HepG2 (cell line): ENCODE measurements around the gene EPHA2. TPM values are rescaled to one million over a fixed set of nuclear protein-coding genes. Genes with fewer than 3 reads are reported as not detected.

ENCODE experiments used
- AKAP8 ChIP-seq: sonication (generic); formaldehyde crosslinking; IDR thresholded peaks from 2 replicates; pipeline ENCODE4 v1.5.1; 2020; ENCODE audit warnings: mild to moderate bottlenecking, missing genetic modification reagents
- CC2D1A ChIP-seq: sonication (generic); formaldehyde crosslinking; IDR thresholded peaks from 2 replicates; pipeline ENCODE4 v1.8.1; 2023; ENCODE audit warnings: mild to moderate bottlenecking, missing genetic modification reagents
- CREB3 ChIP-seq: sonication (generic); formaldehyde crosslinking; IDR thresholded peaks from 2 replicates; pipeline ENCODE4 v1.5.0; 2020; ENCODE audit warnings: missing genetic modification reagents
- CREM ChIP-seq, 2 experiments: sonication (generic) in 1 of 2; formaldehyde crosslinking in 1 of 2; IDR thresholded peaks; 2 replicates each; pipeline versions ENCODE4 v1.4.0 to v1.6.1; 2016 to 2020; ENCODE audit warnings: antibody characterized with exemption in 1 of 2, mild to moderate bottlenecking in 1 of 2, missing genetic modification reagents in 1 of 2
- DMTF1 ChIP-seq: sonication (generic); formaldehyde crosslinking; IDR thresholded peaks from 2 replicates; pipeline ENCODE4 v1.4.0; 2020; ENCODE audit warnings: mild to moderate bottlenecking, missing genetic modification reagents
- MLX ChIP-seq: IDR thresholded peaks from 2 replicates; pipeline ENCODE4 v1.6.1; 2016
- MYC ChIP-seq: sonication (generic); formaldehyde crosslinking; IDR thresholded peaks from 2 replicates; pipeline ENCODE4 v1.9.0; 2021; ENCODE audit warnings: missing genetic modification reagents, borderline replicate concordance
- MZF1 ChIP-seq: sonication (generic); formaldehyde crosslinking; IDR thresholded peaks from 2 replicates; pipeline ENCODE4 v1.8.1; 2023; ENCODE audit warnings: mild to moderate bottlenecking, missing genetic modification reagents, borderline replicate concordance
- NFATC3 ChIP-seq: sonication (generic); formaldehyde crosslinking; IDR thresholded peaks from 2 replicates; pipeline ENCODE4 v1.5.1; 2020; ENCODE audit warnings: mild to moderate bottlenecking, missing genetic modification reagents
- NFYB ChIP-seq: sonication (generic); formaldehyde crosslinking; IDR thresholded peaks from 2 replicates; pipeline ENCODE4 v1.4.0; 2020; ENCODE audit warnings: missing genetic modification reagents
- NR2F2 ChIP-seq: IDR thresholded peaks from 2 replicates; pipeline ENCODE4 v1.6.1; 2012; ENCODE audit warnings: low read depth, inconsistent platforms, borderline replicate concordance
- REXO4 ChIP-seq: sonication (generic); formaldehyde crosslinking; IDR thresholded peaks from 2 replicates; pipeline ENCODE4 v1.8.0; 2022; ENCODE audit warnings: missing genetic modification reagents, mild to moderate bottlenecking, borderline replicate concordance
- ZNF33A ChIP-seq: sonication (generic); formaldehyde crosslinking; IDR thresholded peaks from 2 replicates; pipeline ENCODE4 v1.5.1; 2020; ENCODE audit warnings: missing genetic modification reagents, mild to moderate bottlenecking, moderate library complexity, borderline replicate concordance
- ZNF362 ChIP-seq: sonication (generic); formaldehyde crosslinking; IDR thresholded peaks from 2 replicates; pipeline ENCODE4 v1.4.0; 2020; ENCODE audit warnings: missing genetic modification reagents, mild to moderate bottlenecking, borderline replicate concordance
- ZNF562 ChIP-seq: sonication (generic); formaldehyde crosslinking; IDR thresholded peaks from 2 replicates; pipeline ENCODE4 v1.8.0; 2022; ENCODE audit warnings: missing genetic modification reagents, borderline replicate concordance
- ZNF570 ChIP-seq: sonication (generic); formaldehyde crosslinking; IDR thresholded peaks from 2 replicates; pipeline ENCODE4 v1.4.0; 2020; ENCODE audit warnings: mild to moderate bottlenecking, missing genetic modification reagents, borderline replicate concordance
- ZNF619 ChIP-seq: sonication (generic); formaldehyde crosslinking; IDR thresholded peaks from 2 replicates; pipeline ENCODE4 v1.4.0; 2020; ENCODE audit warnings: mild to moderate bottlenecking, missing genetic modification reagents
- polyA plus RNA-seq, 8 experiments: library from polyadenylated mRNA; depleted of rRNA in 3 of 8; stranded (reverse) in 7 of 8; unstranded in 1 of 8; fragments of >200 nt; fragmentation: Illumina TruSeq in 4 of 8; extraction: Trizol in 4 of 8; gene quantifications; 2 replicates each; pipeline versions ENCODE4 v1.2.1 to v1.2.3, GENCODE V29; 2011 to 2016; ENCODE audit warnings: low read depth in 4 of 8, missing spikeins in 1 of 8, mixed read lengths in 1 of 8; ENCODE audit not compliant: insufficient read depth in 1 of 8
- total RNA-seq, 5 experiments: library from RNA; depleted of rRNA; stranded (reverse); fragments of >200 nt; fragmentation: Illumina TruSeq; extraction: Trizol; gene quantifications; 2 replicates each; pipeline ENCODE4 v1.2.3, GENCODE V29; 2016; ENCODE audit warnings: low read depth in 1 of 5
- TF ChIP-seq, protein P1 (sequence below): sonication (generic); formaldehyde crosslinking; IDR thresholded peaks from 2 replicates; pipeline ENCODE4 v1.4.0; 2020; ENCODE audit warnings: missing genetic modification reagents

Gene EPHA2
- total and polyA plus RNA-seq, 2 of the 13 experiments (the other 11 are each of a cell fraction or from before 2014, with no cell fraction given), result 33.6 to 53.6 TPM

- TF ChIP-seq DMTF1 (CRISPR knock-in tag), result no peak
- TF ChIP-seq ZNF562 (CRISPR knock-in tag), result no peak
- TF ChIP-seq REXO4 (CRISPR knock-in tag), result no peak
- no peak for TF ChIP-seq NFYB (CRISPR knock-in tag)
- TF ChIP-seq NFATC3 (CRISPR knock-in tag), result no peak
- peak; percentile 70 for TF ChIP-seq MLX (CRISPR knock-in tag)
- no peak for TF ChIP-seq CC2D1A (CRISPR knock-in tag)
- TF ChIP-seq ZNF619 (CRISPR knock-in tag), result no peak
- TF ChIP-seq MZF1, result no peak
- TF ChIP-seq CREM (IDR thresholded peaks at IDR 0.05), result peak; percentile 87
- no peak for TF ChIP-seq CREM (CRISPR knock-in tag; IDR thresholded peaks at IDR 0.05)
- no peak for TF ChIP-seq ZNF570 (CRISPR knock-in tag)
- no peak for TF ChIP-seq ZNF33A (CRISPR knock-in tag)
- no peak for TF ChIP-seq CREB3 (CRISPR knock-in tag)
- peak; percentile 40; the same call in 1 of the 2 replicates for TF ChIP-seq NR2F2
- TF ChIP-seq AKAP8 (CRISPR knock-in tag), result peak; percentile 88
- TF ChIP-seq MYC (CRISPR knock-in tag), result peak; percentile 52; the same call in 1 of the 2 replicates
- TF ChIP-seq, protein P1, sequence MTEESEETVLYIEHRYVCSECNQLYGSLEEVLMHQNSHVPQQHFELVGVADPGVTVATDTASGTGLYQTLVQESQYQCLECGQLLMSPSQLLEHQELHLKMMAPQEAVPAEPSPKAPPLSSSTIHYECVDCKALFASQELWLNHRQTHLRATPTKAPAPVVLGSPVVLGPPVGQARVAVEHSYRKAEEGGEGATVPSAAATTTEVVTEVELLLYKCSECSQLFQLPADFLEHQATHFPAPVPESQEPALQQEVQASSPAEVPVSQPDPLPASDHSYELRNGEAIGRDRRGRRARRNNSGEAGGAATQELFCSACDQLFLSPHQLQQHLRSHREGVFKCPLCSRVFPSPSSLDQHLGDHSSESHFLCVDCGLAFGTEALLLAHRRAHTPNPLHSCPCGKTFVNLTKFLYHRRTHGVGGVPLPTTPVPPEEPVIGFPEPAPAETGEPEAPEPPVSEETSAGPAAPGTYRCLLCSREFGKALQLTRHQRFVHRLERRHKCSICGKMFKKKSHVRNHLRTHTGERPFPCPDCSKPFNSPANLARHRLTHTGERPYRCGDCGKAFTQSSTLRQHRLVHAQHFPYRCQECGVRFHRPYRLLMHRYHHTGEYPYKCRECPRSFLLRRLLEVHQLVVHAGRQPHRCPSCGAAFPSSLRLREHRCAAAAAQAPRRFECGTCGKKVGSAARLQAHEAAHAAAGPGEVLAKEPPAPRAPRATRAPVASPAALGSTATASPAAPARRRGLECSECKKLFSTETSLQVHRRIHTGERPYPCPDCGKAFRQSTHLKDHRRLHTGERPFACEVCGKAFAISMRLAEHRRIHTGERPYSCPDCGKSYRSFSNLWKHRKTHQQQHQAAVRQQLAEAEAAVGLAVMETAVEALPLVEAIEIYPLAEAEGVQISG, result peak; percentile 58
- TF ChIP-seq ZNF362 (CRISPR knock-in tag), result no peak; the same call in 1 of the 2 replicates
Observed at GRCh38 chr1:16143566-16144324, 12.1 kb downstream of the EPHA2 start (continued).
